GM06990 (cell line): ENCODE measurements around the gene ARHGAP23.

ENCODE experiments used
- DNase-seq: peaks from one replicate; pipeline ENCODE4 v3.0.0-alpha.2; 2011; ENCODE audit not compliant: insufficient read length; ENCODE audit errors: extremely low read depth
- H3K27me3 ChIP-seq: replicated peaks from 2 replicates; pipeline ENCODE4 v1.6.0; 2011; ENCODE audit warnings: low read length; ENCODE audit not compliant: control insufficient read depth, insufficient read depth
- H3K36me3 ChIP-seq: 2 replicates; pipeline ENCODE4 v1.5.1; 2011; ENCODE audit warnings: low read length; ENCODE audit not compliant: control insufficient read depth, insufficient read depth
- H3K4me3 ChIP-seq: replicated peaks from 2 replicates; pipeline ENCODE4 v1.5.1; 2011; ENCODE audit warnings: low read depth, mild to moderate bottlenecking, control low read depth, low read length
- TF ChIP-seq, protein P1 (sequence below): IDR thresholded peaks from 2 replicates; pipeline ENCODE4 v1.5.1; 2011; ENCODE audit warnings: low read length, control low read depth, mild to moderate bottlenecking, inconsistent platforms; ENCODE audit not compliant: insufficient read depth, poor library complexity, severe bottlenecking

The ARHGAP23 gene

DNA sequence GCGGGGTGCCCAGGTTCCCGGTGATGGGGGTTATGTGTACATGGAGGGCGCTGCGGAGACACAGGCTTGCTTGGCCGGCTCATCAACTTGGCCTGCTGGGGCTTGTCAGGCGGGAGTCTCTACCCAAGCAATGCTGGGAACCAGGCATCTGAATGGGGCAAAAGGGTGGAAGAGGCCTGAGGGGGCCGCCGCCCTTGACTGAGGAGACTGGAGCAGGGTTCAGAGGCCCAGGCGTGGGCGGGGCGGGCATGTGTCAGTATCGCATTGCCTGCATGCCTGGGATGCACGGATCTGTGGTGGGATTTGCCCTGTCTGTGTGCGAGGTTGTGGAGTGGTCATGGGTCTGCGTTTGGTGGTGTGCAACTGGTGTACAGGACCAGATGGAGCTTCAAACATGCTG, 21.1 kb downstream of the ARHGAP23 start:
- no peak for DNase-seq
- no peaks in the 10 kb centered on the region; the same call in 1 of the 2 replicates for H3K27me3 ChIP-seq
- no peak overlapping the region for H3K4me3 ChIP-seq
- TF ChIP-seq, protein P1, sequence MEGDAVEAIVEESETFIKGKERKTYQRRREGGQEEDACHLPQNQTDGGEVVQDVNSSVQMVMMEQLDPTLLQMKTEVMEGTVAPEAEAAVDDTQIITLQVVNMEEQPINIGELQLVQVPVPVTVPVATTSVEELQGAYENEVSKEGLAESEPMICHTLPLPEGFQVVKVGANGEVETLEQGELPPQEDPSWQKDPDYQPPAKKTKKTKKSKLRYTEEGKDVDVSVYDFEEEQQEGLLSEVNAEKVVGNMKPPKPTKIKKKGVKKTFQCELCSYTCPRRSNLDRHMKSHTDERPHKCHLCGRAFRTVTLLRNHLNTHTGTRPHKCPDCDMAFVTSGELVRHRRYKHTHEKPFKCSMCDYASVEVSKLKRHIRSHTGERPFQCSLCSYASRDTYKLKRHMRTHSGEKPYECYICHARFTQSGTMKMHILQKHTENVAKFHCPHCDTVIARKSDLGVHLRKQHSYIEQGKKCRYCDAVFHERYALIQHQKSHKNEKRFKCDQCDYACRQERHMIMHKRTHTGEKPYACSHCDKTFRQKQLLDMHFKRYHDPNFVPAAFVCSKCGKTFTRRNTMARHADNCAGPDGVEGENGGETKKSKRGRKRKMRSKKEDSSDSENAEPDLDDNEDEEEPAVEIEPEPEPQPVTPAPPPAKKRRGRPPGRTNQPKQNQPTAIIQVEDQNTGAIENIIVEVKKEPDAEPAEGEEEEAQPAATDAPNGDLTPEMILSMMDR = no peak
- H3K36me3 ChIP-seq = no peaks in the 10 kb centered on the region

- TF ChIP-seq, protein P1 = no peak
- Histone ChIP-seq H3K4me3 (no peak overlapping the region), H3K27me3 (no peaks in the 10 kb centered on the region; the same call in 1 of the 2 replicates), H3K36me3 (no peaks in the 10 kb centered on the region)
- no peak for DNase-seq
Measured at GRCh38 chr17:38450557-38451029, 22.3 kb downstream of the ARHGAP23 start.

- TF ChIP-seq, protein P1 = no peak
- Histone ChIP-seq H3K27me3 (no peaks in the 10 kb centered on the region; the same call in 1 of the 2 replicates), H3K4me3 (no peak overlapping the region), H3K36me3 (no peaks in the 10 kb centered on the region)
- DNase-seq = no peak
Measured at GRCh38 chr17:38451030-38451839, 23.0 kb downstream of the ARHGAP23 start.

DNA sequence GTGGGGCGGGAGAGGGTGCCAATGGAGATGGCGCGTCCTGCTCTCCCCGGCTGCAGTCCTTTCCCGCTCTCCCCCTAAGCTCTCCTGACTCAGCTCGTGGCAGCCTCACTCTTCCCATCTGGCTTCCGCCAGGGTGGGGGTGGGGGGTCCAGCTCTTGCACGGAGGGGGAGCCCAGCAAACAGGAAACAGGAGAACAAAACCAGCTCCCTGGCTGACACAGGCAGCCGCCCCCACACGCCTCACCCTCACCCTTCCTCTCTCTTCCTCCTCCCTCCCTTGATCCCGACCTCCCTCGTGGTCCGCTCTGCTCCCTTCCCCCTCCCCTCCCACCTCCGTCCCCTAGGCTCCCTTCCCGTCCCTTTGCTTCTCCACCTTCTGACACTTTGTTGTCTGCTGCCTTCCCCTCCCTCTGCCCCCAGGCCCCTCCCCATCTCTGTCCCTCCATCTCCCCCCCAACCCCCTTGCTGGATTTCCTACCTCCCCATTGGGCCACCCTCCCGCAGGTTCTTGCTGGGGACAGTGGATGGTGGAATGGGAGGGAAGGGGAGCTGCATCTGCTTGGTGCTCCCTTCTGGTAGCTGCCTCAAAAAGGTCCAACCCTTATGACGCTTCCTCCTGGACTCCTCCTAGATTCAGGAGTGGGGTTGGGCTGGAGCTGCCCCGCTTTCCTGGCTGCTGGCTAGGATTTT, 23.7 kb downstream of the ARHGAP23 start:
- Histone ChIP-seq H3K36me3 (no peaks in the 10 kb centered on the region), H3K27me3 (no peaks in the 10 kb centered on the region; the same call in 1 of the 2 replicates), H3K4me3 (no peak overlapping the region)
- TF ChIP-seq, protein P1 = no peak
- no peak for DNase-seq

DNA sequence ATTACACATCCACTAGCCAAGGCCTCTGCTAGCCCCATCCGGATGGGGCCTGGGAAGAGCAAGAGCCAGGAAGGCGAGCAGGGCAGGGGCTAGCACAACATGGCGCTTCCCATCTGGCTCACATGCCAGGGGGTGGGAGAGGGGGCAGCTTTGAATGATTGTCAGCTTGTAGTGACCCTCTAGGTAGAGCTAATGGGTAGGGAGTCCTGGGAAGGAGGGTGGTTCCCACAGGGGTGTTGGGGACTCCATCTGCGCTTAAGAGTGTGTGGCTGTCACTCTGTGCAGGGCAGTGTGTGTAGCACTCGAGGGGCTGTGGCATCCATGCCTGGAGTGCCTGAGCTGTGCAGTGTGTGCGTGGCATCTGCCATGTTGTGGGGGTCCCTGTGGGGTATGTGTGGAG, 24.5 kb downstream of the ARHGAP23 start:
- no peak overlapping the region for H3K4me3 ChIP-seq
- no peaks in the 10 kb centered on the region for H3K36me3 ChIP-seq
- H3K27me3 ChIP-seq = no peaks in the 10 kb centered on the region; the same call in 1 of the 2 replicates
- no peak for DNase-seq
- TF ChIP-seq, protein P1 = no peak
